Osteocyte (in vitro differentiated cells): ENCODE data around the gene RCN2. TPM values are rescaled to one million over a fixed set of nuclear protein-coding genes. Genes with fewer than 3 reads are reported as not detected.

ENCODE experiments used
- DNase-seq: peaks from one replicate; pipeline ENCODE4 v3.0.0; 2021; ENCODE audit warnings: mixed read lengths; ENCODE audit not compliant: unreplicated experiment; ENCODE audit errors: extremely low spot score
- H3K27ac Mint-ChIP-seq: one replicate; pipeline ENCODE4 v1.8.0; 2021; ENCODE audit warnings: mild to moderate bottlenecking, mixed read lengths; ENCODE audit not compliant: unreplicated experiment
- H3K27me3 Mint-ChIP-seq: one replicate; pipeline ENCODE4 v1.8.0; 2021; ENCODE audit warnings: mixed read lengths; ENCODE audit not compliant: unreplicated experiment
- H3K36me3 Mint-ChIP-seq: one replicate; pipeline ENCODE4 v1.8.0; 2021; ENCODE audit warnings: mixed read lengths; ENCODE audit not compliant: unreplicated experiment
- H3K4me1 Mint-ChIP-seq: one replicate; pipeline ENCODE4 v1.8.0; 2021; ENCODE audit warnings: mixed read lengths; ENCODE audit not compliant: unreplicated experiment
- H3K4me3 Mint-ChIP-seq: one replicate; pipeline ENCODE4 v1.8.0; 2021; ENCODE audit warnings: mild to moderate bottlenecking, moderate library complexity, mixed read lengths; ENCODE audit not compliant: unreplicated experiment
- H3K9me3 Mint-ChIP-seq: one replicate; pipeline ENCODE4 v1.8.0; 2021; ENCODE audit warnings: mixed read lengths; ENCODE audit not compliant: unreplicated experiment
- CTCF ChIP-seq: fragments of 200-600 bp; sonication (generic); IDR thresholded peaks from 2 replicates; pipeline ENCODE4 v1.5.0; 2021; ENCODE audit warnings: antibody characterized with exemption, mild to moderate bottlenecking, moderate library complexity
- total RNA-seq: library from RNA; stranded (reverse); gene quantifications from 2 replicates; pipeline ENCODE4 v1.2.1, GENCODE V29; 2021

RCN2 gene
- total RNA-seq, 1 donor from 2014 or later: 81.3 TPM

- Mint-ChIP-seq H3K9me3 (no peaks in the 10 kb centered on the region), H3K36me3 (no peaks in the 10 kb centered on the region), H3K27ac (no peak overlapping the region), H3K4me1 (peaks cover 24% of the 10 kb centered on the region), H3K4me3 (peak overlapping the region; percentile 89), H3K27me3 (peaks cover 2% of the 10 kb centered on the region)
- TF ChIP-seq CTCF: no peak
- DNase-seq: no peak
These were observed 25.7 kb upstream of the RCN2 start for GRCh38 chr15:76905855-76906254.

- TF ChIP-seq CTCF: no peak
- H3K4me1 Mint-ChIP-seq: no peaks in the 10 kb centered on the region
- H3K9me3 Mint-ChIP-seq: no peaks in the 10 kb centered on the region
- no peak overlapping the region for H3K4me3 Mint-ChIP-seq
- H3K27ac Mint-ChIP-seq: no peak overlapping the region
- H3K27me3 Mint-ChIP-seq: peaks cover 38% of the 10 kb centered on the region
- no peak for DNase-seq
- H3K36me3 Mint-ChIP-seq: no peaks in the 10 kb centered on the region
These were observed 19.1 kb upstream of the RCN2 start for GRCh38 chr15:76912430-76912829.

- no peak overlapping the region for H3K4me3 Mint-ChIP-seq
- H3K27me3 Mint-ChIP-seq: peaks cover 45% of the 10 kb centered on the region
- DNase-seq: no peak
- H3K9me3 Mint-ChIP-seq: no peaks in the 10 kb centered on the region
- H3K27ac Mint-ChIP-seq: no peak overlapping the region
- no peak for TF ChIP-seq CTCF
- no peaks in the 10 kb centered on the region for H3K36me3 Mint-ChIP-seq
- no peaks in the 10 kb centered on the region for H3K4me1 Mint-ChIP-seq
These were observed 17.8 kb upstream of the RCN2 start for GRCh38 chr15:76913737-76914136.

GRCh38 chr15:76916369-76916768 is 15.2 kb upstream of the RCN2 start:
- no peak for DNase-seq
- Mint-ChIP-seq H3K9me3 (no peaks in the 10 kb centered on the region), H3K4me3 (no peak overlapping the region), H3K4me1 (no peaks in the 10 kb centered on the region), H3K27ac (no peak overlapping the region), H3K27me3 (peaks cover 66% of the 10 kb centered on the region), H3K36me3 (no peaks in the 10 kb centered on the region)
- no peak for TF ChIP-seq CTCF

- no peaks in the 10 kb centered on the region for H3K9me3 Mint-ChIP-seq
- TF ChIP-seq CTCF: no peak
- peaks cover 15% of the 10 kb centered on the region for H3K4me1 Mint-ChIP-seq
- H3K4me3 Mint-ChIP-seq: no peak overlapping the region
- no peak for DNase-seq
- H3K27ac Mint-ChIP-seq: no peak overlapping the region
- peaks cover 46% of the 10 kb centered on the region for H3K27me3 Mint-ChIP-seq
- H3K36me3 Mint-ChIP-seq: peaks cover 3% of the 10 kb centered on the region
These were observed 3.3 kb upstream of the RCN2 start for GRCh38 chr15:76928201-76928600.
